Parathyroid adenoma (tissue), 2 donors: ENCODE measurements around the gene CERK.

Source experiments
- H2AFZ ChIP-seq: fragments of 300-600 bp; sonication (generic); one replicate; pipeline ENCODE4 v1.7.0; 2017; ENCODE audit warnings: antibody characterized with exemption, mild to moderate bottlenecking
- H3K27ac ChIP-seq: fragments of 300-600 bp; sonication (generic); one replicate; pipeline ENCODE4 v1.7.0; 2017
- H3K27me3 ChIP-seq: fragments of 300-600 bp; sonication (generic); one replicate; pipeline ENCODE4 v1.7.0; 2017; ENCODE audit warnings: low read length; ENCODE audit not compliant: control insufficient read depth, insufficient read depth
- H3K36me3 ChIP-seq: fragments of 300-600 bp; sonication (generic); one replicate; pipeline ENCODE4 v1.7.0; 2017; ENCODE audit warnings: low read length; ENCODE audit not compliant: control insufficient read depth, insufficient read depth
- H3K4me1 ChIP-seq: fragments of 300-600 bp; sonication (generic); one replicate; pipeline ENCODE4 v1.7.0; 2017; ENCODE audit warnings: control low read depth
- H3K4me2 ChIP-seq: fragments of 300-600 bp; sonication (generic); one replicate; pipeline ENCODE4 v1.7.0; 2017; ENCODE audit warnings: low read length
- H3K4me3 ChIP-seq: fragments of 300-600 bp; sonication (generic); one replicate; pipeline ENCODE4 v1.7.0; 2017; ENCODE audit warnings: low read depth, low read length
- H3K79me2 ChIP-seq: fragments of 300-600 bp; sonication (generic); one replicate; pipeline ENCODE4 v1.7.0; 2017; ENCODE audit warnings: control low read depth
- H3K9ac ChIP-seq: fragments of 300-600 bp; sonication (generic); one replicate; pipeline ENCODE4 v1.7.0; 2017; ENCODE audit warnings: mild to moderate bottlenecking
- H3K9me3 ChIP-seq: fragments of 300-600 bp; sonication (generic); one replicate; pipeline ENCODE4 v1.7.0; 2017; ENCODE audit warnings: low read length; ENCODE audit not compliant: control insufficient read depth
- TF ChIP-seq, protein P1 (sequence below): fragments of 300-600 bp; sonication (generic); IDR thresholded peaks from one replicate; pipeline ENCODE4 v1.7.0; 2017; ENCODE audit warnings: antibody characterized with exemption, mild to moderate bottlenecking
- donor health status: primary hyperparathyroidism.

The CERK gene

DNA sequence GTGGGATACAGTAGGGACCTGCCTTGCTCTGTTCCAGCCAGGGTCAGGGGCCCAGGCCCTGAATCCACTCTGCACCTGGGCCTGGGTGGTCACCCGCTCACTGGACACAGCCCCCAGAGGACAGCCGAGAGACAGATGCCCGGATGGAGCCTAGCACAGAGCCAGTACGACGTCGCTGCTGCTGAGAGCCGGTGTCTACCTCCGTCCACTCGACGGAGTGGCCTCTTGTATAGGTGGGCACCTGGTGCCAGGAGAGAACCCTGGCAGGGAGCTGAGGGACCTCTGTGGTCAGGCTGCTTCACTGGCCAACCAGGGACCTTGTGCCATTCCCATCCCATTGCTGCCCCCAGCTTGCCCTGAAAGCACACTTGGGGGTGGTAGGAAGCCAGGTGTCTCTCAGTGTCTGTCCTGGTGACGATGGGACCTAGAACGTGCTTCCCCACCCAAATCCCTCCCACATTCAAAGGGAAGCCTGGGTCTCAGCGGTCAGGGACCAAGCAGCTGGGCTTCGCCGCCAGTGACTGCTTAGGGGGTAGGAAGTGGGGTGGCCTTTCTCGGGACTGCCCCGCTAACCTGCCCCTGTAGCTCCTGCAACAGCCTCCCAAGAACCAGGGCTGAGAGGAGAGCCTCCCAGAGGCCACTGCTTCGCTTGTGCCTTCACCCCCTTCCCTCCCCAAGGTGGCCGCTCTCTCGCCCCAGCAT, 10.3 kb upstream of the CERK start:
- Histone ChIP-seq H3K27me3 (no peaks in the 10 kb centered on the region), H3K36me3 (no peaks in the 10 kb centered on the region), H3K9ac (no peak overlapping the region), H3K79me2 (no peaks in the 10 kb centered on the region), H3K4me1 (no peaks in the 10 kb centered on the region), H3K4me3 (no peak overlapping the region), H2AFZ (no peak overlapping the region), H3K4me2 (no peak overlapping the region), H3K9me3 (no peaks in the 10 kb centered on the region), H3K27ac (no peak overlapping the region)
- TF ChIP-seq, protein P1, sequence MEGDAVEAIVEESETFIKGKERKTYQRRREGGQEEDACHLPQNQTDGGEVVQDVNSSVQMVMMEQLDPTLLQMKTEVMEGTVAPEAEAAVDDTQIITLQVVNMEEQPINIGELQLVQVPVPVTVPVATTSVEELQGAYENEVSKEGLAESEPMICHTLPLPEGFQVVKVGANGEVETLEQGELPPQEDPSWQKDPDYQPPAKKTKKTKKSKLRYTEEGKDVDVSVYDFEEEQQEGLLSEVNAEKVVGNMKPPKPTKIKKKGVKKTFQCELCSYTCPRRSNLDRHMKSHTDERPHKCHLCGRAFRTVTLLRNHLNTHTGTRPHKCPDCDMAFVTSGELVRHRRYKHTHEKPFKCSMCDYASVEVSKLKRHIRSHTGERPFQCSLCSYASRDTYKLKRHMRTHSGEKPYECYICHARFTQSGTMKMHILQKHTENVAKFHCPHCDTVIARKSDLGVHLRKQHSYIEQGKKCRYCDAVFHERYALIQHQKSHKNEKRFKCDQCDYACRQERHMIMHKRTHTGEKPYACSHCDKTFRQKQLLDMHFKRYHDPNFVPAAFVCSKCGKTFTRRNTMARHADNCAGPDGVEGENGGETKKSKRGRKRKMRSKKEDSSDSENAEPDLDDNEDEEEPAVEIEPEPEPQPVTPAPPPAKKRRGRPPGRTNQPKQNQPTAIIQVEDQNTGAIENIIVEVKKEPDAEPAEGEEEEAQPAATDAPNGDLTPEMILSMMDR, result no peak

DNA sequence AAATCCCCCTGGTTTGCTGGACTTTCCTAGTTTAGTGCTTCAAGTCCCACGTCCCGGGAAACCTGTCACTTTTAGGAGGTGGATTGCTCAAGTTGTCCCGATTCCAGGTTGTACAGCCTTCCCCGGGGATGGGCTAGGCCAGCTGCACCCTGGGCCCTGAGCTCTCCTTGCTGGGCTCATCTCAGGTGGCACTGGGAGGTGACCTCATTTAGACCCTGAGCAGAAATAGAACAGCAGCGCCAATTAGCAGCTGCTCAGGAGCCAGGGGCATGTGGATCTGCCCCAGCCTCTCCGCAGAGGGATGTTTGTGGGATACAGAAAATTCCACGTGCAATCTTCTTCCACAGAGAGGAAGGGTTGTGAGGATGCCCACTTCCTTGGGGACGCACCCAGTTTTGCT, 9.6 kb upstream of the CERK start:
- Histone ChIP-seq H3K79me2 (no peaks in the 10 kb centered on the region), H3K9ac (no peak overlapping the region), H2AFZ (no peak overlapping the region), H3K9me3 (no peaks in the 10 kb centered on the region), H3K27ac (no peak overlapping the region), H3K27me3 (no peaks in the 10 kb centered on the region), H3K4me1 (no peaks in the 10 kb centered on the region), H3K36me3 (no peaks in the 10 kb centered on the region), H3K4me3 (no peak overlapping the region), H3K4me2 (no peak overlapping the region)
- TF ChIP-seq, protein P1, result no peak

DNA sequence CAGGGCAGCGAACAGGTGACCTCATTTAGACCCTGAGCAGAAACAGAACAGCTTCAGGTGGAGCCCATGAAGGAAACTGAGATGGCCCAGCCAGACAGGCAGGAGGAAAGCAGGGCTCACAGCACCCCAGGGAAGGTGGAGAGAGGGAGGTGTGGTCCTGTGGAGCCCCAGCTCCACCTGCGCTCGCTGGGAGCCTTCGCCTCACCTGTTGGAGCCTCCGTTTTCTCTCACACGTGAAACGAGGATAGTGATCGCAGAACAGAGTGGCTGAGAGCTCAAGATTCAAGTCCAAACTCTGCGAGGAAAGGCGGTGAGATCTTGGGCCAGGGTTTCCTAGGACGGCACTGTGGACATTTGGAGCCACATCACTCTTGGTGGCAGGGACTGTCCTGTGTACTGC, 8.6 kb upstream of the CERK start:
- H3K27me3 ChIP-seq, result no peaks in the 10 kb centered on the region
- TF ChIP-seq, protein P1, result no peak
- no peak overlapping the region for H3K27ac ChIP-seq
- H3K79me2 ChIP-seq, result no peaks in the 10 kb centered on the region
- no peaks in the 10 kb centered on the region for H3K36me3 ChIP-seq
- H3K4me2 ChIP-seq, result no peak overlapping the region
- H3K9me3 ChIP-seq, result no peaks in the 10 kb centered on the region
- no peak overlapping the region for H3K9ac ChIP-seq
- no peak overlapping the region for H2AFZ ChIP-seq
- H3K4me1 ChIP-seq, result no peaks in the 10 kb centered on the region
- H3K4me3 ChIP-seq, result no peak overlapping the region

DNA sequence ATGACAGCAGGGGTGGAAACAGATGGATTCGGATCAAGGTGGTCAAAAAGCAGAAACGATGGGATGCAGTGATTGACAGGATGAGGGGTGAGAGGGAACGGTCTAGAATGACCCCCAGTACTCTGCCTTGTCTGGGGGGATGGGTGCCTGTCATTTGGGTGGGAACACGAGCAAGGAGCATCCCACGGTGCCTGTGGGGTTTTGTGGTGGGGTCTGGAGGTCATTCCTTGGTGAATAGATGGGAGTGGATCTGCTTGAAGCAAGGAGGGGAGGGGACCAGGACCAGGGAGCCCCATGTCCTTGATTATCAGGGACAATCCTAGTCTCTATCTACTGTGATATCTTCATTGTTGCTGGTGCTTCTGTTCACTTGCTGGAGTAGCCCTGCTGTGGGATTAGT, 8.1 kb upstream of the CERK start:
- TF ChIP-seq, protein P1, result no peak
- no peaks in the 10 kb centered on the region for H3K36me3 ChIP-seq
- H3K27me3 ChIP-seq, result no peaks in the 10 kb centered on the region
- H3K9ac ChIP-seq, result no peak overlapping the region
- no peak overlapping the region for H3K4me2 ChIP-seq
- H3K27ac ChIP-seq, result no peak overlapping the region
- no peaks in the 10 kb centered on the region for H3K4me1 ChIP-seq
- no peak overlapping the region for H2AFZ ChIP-seq
- H3K79me2 ChIP-seq, result no peaks in the 10 kb centered on the region
- H3K4me3 ChIP-seq, result no peak overlapping the region
- no peaks in the 10 kb centered on the region for H3K9me3 ChIP-seq

DNA sequence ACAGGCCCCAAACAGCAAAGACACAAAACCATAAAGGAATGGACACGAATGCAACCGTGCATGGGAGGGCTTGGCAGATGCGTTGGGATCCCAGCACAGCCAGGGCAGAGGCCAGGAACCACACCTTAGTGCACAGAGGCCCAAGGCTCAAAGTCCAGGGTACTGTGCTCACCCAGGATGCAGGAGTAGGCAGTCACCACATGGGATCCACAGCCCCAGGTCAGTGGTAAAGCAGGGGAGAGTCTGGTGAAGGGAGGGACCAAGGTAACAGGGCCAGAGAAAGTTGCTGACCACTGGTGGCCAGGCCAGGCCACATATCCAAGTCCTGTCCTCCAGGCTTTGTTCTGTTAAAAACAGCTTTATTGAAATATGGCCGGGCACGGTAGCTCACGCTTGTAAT, 6.5 kb upstream of the CERK start:
- Histone ChIP-seq H3K4me1 (no peaks in the 10 kb centered on the region), H2AFZ (no peak overlapping the region), H3K4me3 (no peak overlapping the region), H3K9me3 (no peaks in the 10 kb centered on the region), H3K27me3 (no peaks in the 10 kb centered on the region), H3K79me2 (no peaks in the 10 kb centered on the region), H3K9ac (no peak overlapping the region), H3K4me2 (no peak overlapping the region), H3K27ac (no peak overlapping the region), H3K36me3 (no peaks in the 10 kb centered on the region)
- TF ChIP-seq, protein P1, result no peak
